ENCODE data around the gene LPIN3.

The LPIN3 gene

DNA sequence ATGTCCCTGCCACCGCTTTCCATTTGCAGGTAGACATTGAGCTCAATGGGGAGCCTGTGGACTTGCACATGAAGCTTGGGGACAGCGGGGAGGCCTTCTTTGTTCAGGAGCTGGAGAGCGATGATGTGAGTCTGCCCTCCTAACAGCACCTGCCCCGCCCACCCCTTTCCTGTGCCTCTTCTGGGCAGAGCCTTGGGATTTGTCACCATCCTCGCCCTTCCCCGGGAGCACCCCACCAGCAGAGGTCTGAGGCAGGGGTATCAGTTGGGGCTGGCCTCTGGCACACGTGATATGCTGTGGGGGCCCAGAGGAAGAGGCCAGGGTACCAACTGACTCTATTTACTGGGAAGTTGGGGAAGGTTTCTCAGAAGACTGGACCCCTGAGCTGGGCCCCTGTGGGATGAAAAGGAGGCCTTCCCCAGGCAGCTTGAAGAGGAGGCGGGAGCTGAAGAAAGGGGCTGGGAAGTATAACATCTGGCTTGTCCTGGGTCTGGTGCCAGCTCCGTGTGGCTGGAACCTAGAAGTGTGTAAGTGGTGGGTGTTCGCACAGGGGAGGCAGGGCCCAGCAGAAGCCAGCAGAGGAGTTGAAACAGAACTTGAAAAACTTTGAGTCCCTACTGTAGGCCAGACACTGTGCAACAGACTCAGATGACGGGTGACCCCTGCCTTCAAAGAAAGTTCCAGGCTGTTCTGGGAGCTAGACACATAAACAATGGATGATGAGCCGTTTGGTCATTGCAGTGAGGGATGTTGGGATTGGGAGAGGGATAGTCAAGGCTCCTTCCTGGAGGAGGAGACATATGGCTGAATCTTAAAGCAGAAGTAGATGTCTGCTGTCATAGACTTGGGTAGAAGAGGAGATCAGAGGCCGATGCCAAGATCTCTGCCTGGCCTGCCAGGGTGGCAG lies 7.2 kb downstream of the LPIN3 start:
- H3K4me1 ChIP-seq (ENCODE audit: insufficient read depth, low read length, poor library complexity, severe bottlenecking), result no peaks in the 10 kb centered on the region
- no peak overlapping the region for H3K9ac ChIP-seq (ENCODE audit: low read depth, low read length, poor library complexity, severe bottlenecking)
- TF ChIP-seq, protein P1, sequence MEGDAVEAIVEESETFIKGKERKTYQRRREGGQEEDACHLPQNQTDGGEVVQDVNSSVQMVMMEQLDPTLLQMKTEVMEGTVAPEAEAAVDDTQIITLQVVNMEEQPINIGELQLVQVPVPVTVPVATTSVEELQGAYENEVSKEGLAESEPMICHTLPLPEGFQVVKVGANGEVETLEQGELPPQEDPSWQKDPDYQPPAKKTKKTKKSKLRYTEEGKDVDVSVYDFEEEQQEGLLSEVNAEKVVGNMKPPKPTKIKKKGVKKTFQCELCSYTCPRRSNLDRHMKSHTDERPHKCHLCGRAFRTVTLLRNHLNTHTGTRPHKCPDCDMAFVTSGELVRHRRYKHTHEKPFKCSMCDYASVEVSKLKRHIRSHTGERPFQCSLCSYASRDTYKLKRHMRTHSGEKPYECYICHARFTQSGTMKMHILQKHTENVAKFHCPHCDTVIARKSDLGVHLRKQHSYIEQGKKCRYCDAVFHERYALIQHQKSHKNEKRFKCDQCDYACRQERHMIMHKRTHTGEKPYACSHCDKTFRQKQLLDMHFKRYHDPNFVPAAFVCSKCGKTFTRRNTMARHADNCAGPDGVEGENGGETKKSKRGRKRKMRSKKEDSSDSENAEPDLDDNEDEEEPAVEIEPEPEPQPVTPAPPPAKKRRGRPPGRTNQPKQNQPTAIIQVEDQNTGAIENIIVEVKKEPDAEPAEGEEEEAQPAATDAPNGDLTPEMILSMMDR (conservative IDR thresholded peaks at IDR 0.05; ENCODE audit: low read length), result no peak
- no peak for TF ChIP-seq EZH2phosphoT487 (IDR thresholded peaks at IDR 0.05; ENCODE audit: borderline replicate concordance)
- H4K20me1 ChIP-seq (ENCODE audit: insufficient read depth, low read length, poor library complexity, severe bottlenecking), result no peaks in the 10 kb centered on the region
- H3F3A ChIP-seq (ENCODE audit: low read depth), result no peaks in the 10 kb centered on the region
- no peak overlapping the region for H2AFZ ChIP-seq (ENCODE audit: low read length)
- no peaks in the 10 kb centered on the region for H3K79me2 ChIP-seq (ENCODE audit: insufficient read depth, low read length)
- no peak overlapping the region for H3K4me3 ChIP-seq (ENCODE audit: low read length, poor library complexity, severe bottlenecking)
- no peaks in the 10 kb centered on the region for H3K9me2 ChIP-seq (replicated peaks; ENCODE audit: low read depth, low read length)
- H3K36me3 ChIP-seq (ENCODE audit: insufficient read depth, low read length), result no peaks in the 10 kb centered on the region
- no peak overlapping the region for H3K4me2 ChIP-seq (ENCODE audit: low read depth, low read length, poor library complexity, severe bottlenecking)
- H3K27me3 ChIP-seq (ENCODE audit: insufficient read depth, low read length, poor library complexity, severe bottlenecking), result no peaks in the 10 kb centered on the region
- H3K9me3 ChIP-seq (ENCODE audit: insufficient read depth, low read depth, low read length), result no peaks in the 10 kb centered on the region

DNA sequence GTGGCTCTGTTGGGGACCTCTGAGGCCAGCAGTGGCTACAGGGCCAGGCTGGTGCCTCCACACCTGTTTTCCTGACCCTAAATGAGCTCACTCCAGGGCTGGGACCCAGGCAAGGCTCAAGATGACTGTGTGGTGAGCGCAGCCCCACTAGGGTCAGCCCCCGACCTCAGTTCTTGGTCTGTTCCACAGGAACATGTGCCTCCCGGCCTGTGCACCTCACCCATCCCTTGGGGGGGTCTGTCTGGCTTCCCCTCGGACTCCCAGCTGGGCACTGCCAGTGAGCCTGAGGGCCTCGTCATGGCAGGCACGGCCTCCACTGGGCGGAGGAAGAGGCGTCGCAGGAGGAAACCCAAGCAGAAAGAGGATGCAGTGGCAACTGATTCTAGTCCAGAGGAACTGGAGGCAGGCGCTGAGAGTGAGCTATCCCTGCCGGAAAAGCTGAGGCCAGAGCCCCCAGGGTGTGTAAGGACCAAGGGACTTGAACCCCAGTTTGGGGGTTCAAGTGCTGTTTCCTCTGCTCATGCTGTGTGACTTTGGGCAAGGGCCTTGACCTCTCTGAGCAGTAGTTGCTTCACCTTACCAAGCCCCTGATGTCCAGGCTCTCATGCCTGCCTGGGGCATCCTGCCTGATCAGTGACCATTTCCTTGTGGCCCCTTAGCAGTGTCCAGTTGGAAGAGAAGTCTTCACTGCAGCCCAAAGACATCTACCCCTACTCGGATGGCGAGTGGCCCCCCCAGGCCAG lies 8.0 kb downstream of the LPIN3 start:
- no peaks in the 10 kb centered on the region for H3K27me3 ChIP-seq (ENCODE audit: insufficient read depth, low read length, poor library complexity, severe bottlenecking)
- H4K20me1 ChIP-seq (ENCODE audit: insufficient read depth, low read length, poor library complexity, severe bottlenecking), result no peaks in the 10 kb centered on the region
- H3K9me3 ChIP-seq (ENCODE audit: insufficient read depth, low read depth, low read length), result no peaks in the 10 kb centered on the region
- H3K36me3 ChIP-seq (ENCODE audit: insufficient read depth, low read length), result no peaks in the 10 kb centered on the region
- no peak overlapping the region for H3K4me2 ChIP-seq (ENCODE audit: low read depth, low read length, poor library complexity, severe bottlenecking)
- H3F3A ChIP-seq (ENCODE audit: low read depth), result no peaks in the 10 kb centered on the region
- H3K9ac ChIP-seq (ENCODE audit: low read depth, low read length, poor library complexity, severe bottlenecking), result no peak overlapping the region
- H2AFZ ChIP-seq (ENCODE audit: low read length), result no peak overlapping the region
- no peaks in the 10 kb centered on the region for H3K4me1 ChIP-seq (ENCODE audit: insufficient read depth, low read length, poor library complexity, severe bottlenecking)
- TF ChIP-seq EZH2phosphoT487 (IDR thresholded peaks at IDR 0.05; ENCODE audit: borderline replicate concordance), result no peak
- TF ChIP-seq, protein P1 (conservative IDR thresholded peaks at IDR 0.05; ENCODE audit: low read length), result no peak
- no peak overlapping the region for H3K4me3 ChIP-seq (ENCODE audit: low read length, poor library complexity, severe bottlenecking)
- no peaks in the 10 kb centered on the region for H3K9me2 ChIP-seq (replicated peaks; ENCODE audit: low read depth, low read length)
- H3K79me2 ChIP-seq (ENCODE audit: insufficient read depth, low read length), result no peaks in the 10 kb centered on the region

DNA sequence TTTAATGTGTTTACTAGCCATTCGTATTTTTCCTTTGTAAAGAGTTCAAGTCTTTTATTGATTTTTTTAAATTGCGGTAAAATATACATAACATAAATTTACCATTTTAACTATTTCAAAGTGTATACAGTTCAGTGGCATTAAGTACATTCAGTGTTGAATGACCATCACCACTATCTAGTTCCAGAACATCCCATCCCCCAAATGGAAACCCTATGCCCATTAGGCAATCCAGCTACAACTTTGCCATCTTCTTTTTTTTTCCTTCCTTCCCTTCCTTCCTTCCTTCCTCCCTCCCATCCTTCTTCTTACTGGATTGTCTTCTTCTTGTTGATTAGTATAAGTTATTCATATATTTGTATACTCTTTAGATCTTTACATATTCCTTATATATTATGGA lies 8.6 kb downstream of the LPIN3 start:
- Histone ChIP-seq H3F3A (ENCODE audit: low read depth) (no peaks in the 10 kb centered on the region), H3K9me2 (replicated peaks; ENCODE audit: low read depth, low read length) (no peaks in the 10 kb centered on the region), H3K4me3 (ENCODE audit: low read length, poor library complexity, severe bottlenecking) (no peak overlapping the region), H3K36me3 (ENCODE audit: insufficient read depth, low read length) (no peaks in the 10 kb centered on the region), H3K4me1 (ENCODE audit: insufficient read depth, low read length, poor library complexity, severe bottlenecking) (no peaks in the 10 kb centered on the region), H4K20me1 (ENCODE audit: insufficient read depth, low read length, poor library complexity, severe bottlenecking) (no peaks in the 10 kb centered on the region), H3K27me3 (ENCODE audit: insufficient read depth, low read length, poor library complexity, severe bottlenecking) (no peaks in the 10 kb centered on the region), H3K79me2 (ENCODE audit: insufficient read depth, low read length) (no peaks in the 10 kb centered on the region), H3K9me3 (ENCODE audit: insufficient read depth, low read depth, low read length) (no peaks in the 10 kb centered on the region), H3K4me2 (ENCODE audit: low read depth, low read length, poor library complexity, severe bottlenecking) (no peak overlapping the region), H3K9ac (ENCODE audit: low read depth, low read length, poor library complexity, severe bottlenecking) (no peak overlapping the region), H2AFZ (ENCODE audit: low read length) (no peak overlapping the region)
- TF ChIP-seq, protein P1 (conservative IDR thresholded peaks at IDR 0.05; ENCODE audit: low read length), result no peak
- no peak for TF ChIP-seq EZH2phosphoT487 (IDR thresholded peaks at IDR 0.05; ENCODE audit: borderline replicate concordance)
